IPS-20b (cell line): ENCODE results near the gene EIF2B1.

Experiments used
- H3K27ac ChIP-seq: one replicate; pipeline ENCODE4 v1.5.1; 2013; ENCODE audit warnings: low read length
- H3K27me3 ChIP-seq: 2 replicates; pipeline ENCODE4 v1.6.1; 2013; ENCODE audit warnings: mild to moderate bottlenecking, low read length, inconsistent platforms; ENCODE audit not compliant: insufficient read depth
- H3K36me3 ChIP-seq: 2 replicates; pipeline ENCODE4 v1.6.1; 2013; ENCODE audit warnings: low read depth, mild to moderate bottlenecking, inconsistent platforms, low read length, moderate library complexity; ENCODE audit not compliant: insufficient read depth
- H3K4me1 ChIP-seq: 2 replicates; pipeline ENCODE4 v1.6.1; 2013; ENCODE audit warnings: mild to moderate bottlenecking, control low read depth, inconsistent platforms, low read length, moderate library complexity; ENCODE audit not compliant: insufficient read depth
- H3K4me3 ChIP-seq: 2 replicates; pipeline ENCODE4 v1.5.1; 2013; ENCODE audit warnings: mild to moderate bottlenecking, low read length, inconsistent platforms
- H3K9ac ChIP-seq: 2 replicates; pipeline ENCODE4 v1.6.1; 2013; ENCODE audit warnings: low read depth, mild to moderate bottlenecking, inconsistent platforms, low read length, moderate library complexity
- H3K9me3 ChIP-seq: 2 replicates; pipeline ENCODE4 v1.6.1; 2013; ENCODE audit warnings: mild to moderate bottlenecking, low read depth, low read length, inconsistent platforms; ENCODE audit not compliant: insufficient read depth

EIF2B1 gene

DNA sequence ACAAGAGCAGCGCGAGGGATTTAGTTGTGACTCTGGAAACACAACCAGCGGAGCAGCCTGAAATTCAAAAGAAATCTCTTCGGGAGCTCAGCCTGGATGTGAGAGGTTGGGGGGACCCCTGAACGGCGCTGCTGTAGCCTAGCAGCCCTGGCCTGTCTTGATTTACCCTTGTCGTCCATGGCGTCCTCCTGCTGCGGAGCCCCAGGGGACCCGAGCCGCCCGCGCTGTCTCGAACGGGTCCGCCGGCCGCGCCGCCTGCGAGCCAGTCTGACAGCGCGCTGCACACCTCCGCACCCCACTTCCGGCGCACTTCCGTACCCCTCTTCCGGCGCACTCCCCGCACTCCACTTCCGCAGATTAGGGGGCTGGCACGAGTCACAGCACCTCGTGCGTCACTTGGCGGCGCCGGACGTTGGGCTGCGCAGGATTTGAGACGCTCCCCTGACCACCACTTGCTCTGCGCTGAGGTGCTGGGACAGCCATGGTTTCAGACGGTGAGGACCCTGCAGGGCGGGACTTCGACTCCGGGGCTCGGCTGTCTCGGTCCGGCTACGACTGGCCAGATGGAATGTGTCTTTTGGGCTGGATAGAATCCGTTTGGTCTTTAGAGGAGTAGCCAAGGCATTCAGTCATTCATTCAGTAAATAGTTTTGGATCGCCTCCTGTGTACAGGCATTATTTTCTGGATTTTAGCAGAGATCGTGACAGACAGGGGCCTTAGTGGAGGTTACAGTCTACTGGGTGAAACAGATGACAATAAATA, at the start of gene EIF2B1, which contains the start of gene GTF2H3:
Gene EIF2B1, minus strand, starts transcription at position 308 of the 763 bp plus-strand sequence. Its CDS starts 129 bp downstream, at position 179.
Gene GTF2H3, plus strand, starts transcription at position 451 of the 763 bp plus-strand sequence. Its CDS starts 31 bp downstream, at position 482.
- peaks cover 3% of the 10 kb centered on the region; the same call in 1 of the 2 replicates for H3K4me1 ChIP-seq
- peak within 1 kb of the TSS; percentile 35 for H3K27ac ChIP-seq
- no peaks in the 10 kb centered on the region for H3K9me3 ChIP-seq
- peak within 1 kb of the TSS; percentile 88 for H3K4me3 ChIP-seq
- H3K9ac ChIP-seq, result peak within 1 kb of the TSS; percentile 95
- peaks cover 27% of the 10 kb centered on the region for H3K36me3 ChIP-seq
- H3K27me3 ChIP-seq, result no peaks in the 10 kb centered on the region

DNA sequence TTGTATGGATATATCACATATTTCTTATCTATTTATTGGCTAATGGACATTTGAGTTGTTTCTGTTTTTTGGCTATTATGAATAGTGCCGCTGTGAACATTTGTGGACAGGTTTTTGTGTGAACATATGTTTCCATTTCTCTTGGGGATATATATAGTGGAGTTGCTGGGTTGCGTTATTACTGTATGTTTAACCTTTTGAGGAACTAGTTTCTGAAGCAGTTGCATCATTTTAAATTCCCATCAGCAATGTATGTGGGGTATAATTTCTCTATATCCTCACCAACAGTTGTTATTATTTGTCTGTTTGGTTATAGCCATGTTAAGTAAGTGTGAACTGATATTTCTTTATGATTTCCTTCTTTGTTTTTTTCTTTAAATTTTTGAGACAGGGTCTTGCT, 48.1 kb upstream of the EIF2B1 start:
- H3K4me3 ChIP-seq, result no peak overlapping the region
- no peaks in the 10 kb centered on the region for H3K27me3 ChIP-seq
- no peak overlapping the region for H3K27ac ChIP-seq
- 0 out of 2 replicates have a peak, but pooled peaks cover 5% of the 10 kb centered on the region for H3K36me3 ChIP-seq
- H3K9ac ChIP-seq, result no peak overlapping the region
- H3K4me1 ChIP-seq, result no peaks in the 10 kb centered on the region
- H3K9me3 ChIP-seq, result no peaks in the 10 kb centered on the region

DNA sequence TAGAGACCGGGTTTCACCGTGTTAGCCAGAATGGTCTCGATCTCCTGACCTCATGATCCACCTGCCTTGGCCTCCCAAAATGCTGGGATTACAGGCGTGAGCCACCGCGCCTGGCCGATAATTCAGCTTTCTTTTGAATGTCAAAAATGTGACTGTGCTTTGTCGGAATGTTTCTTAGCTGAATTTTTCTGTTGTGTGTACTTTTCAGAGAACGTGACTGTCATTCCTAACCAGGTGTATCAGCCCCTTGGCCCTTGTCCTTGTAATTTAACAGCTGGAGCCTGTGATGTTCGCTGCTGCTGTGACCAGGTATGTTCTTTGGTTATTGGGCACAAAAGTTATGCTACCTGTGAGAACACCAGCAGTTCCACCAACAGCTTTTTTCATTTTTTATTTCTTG, 45.5 kb upstream of the EIF2B1 start:
- H3K4me1 ChIP-seq, result no peaks in the 10 kb centered on the region
- no peak overlapping the region for H3K9ac ChIP-seq
- H3K9me3 ChIP-seq, result no peaks in the 10 kb centered on the region
- H3K27ac ChIP-seq, result no peak overlapping the region
- 0 out of 2 replicates have a peak, but pooled peaks cover 5% of the 10 kb centered on the region for H3K36me3 ChIP-seq
- H3K27me3 ChIP-seq, result no peaks in the 10 kb centered on the region
- H3K4me3 ChIP-seq, result no peak overlapping the region

DNA sequence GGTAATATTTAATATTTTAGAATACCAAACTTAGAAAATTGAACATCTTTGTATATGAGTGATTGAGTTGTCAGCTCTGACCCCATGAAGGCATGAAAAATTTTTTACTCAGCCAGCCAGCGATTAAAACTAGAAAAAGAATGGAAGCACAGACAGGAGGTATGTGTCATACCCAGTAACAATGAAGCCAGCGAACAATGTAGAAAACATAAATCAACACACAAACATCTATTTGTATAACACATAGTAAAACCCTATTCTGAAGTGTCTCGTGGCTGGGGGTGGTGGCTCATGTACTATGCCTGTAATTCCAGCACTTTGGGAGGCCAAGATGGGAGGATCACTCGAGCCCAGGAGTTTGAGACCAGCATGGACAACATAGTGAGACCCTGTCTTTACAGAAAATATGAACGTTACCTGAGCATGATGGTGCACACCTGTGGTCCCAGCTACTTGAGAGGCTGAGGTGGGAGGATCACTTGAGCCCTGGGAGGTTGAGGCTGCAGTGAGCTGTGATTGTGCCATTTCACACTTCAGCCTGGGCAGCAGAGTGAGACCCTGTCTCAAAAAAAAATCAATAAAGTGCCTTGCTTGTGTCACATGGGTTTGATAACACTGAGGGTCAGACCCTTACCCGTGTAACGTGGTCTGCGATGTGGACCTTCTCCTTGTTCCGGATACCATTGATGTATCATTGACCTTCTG, 43.3 kb upstream of the EIF2B1 start:
- Histone ChIP-seq H3K4me1 (no peaks in the 10 kb centered on the region), H3K27ac (no peak overlapping the region), H3K4me3 (no peak overlapping the region), H3K27me3 (no peaks in the 10 kb centered on the region), H3K36me3 (0 out of 2 replicates have a peak, but pooled peaks cover 5% of the 10 kb centered on the region), H3K9me3 (no peaks in the 10 kb centered on the region), H3K9ac (no peak overlapping the region)

DNA sequence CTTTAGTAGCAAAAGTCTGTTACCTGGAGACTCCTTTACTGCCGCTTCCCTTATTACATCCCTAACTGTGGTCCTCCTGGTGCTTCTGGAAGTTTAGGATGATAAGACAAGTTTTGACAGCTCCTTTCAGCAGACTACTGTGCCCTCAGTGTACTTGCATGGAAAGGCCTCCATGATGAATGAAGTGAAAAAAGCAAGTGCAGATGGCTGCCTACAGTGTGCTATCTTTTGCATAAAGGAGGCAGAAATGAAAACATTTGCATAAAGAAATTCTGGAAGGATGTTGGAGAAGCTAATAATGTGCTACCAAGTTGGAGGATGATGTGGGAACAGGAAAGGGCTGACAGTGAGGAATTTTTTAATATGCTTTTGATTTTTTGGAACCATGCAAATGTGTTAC, 42.0 kb upstream of the EIF2B1 start:
- Histone ChIP-seq H3K27ac (no peak overlapping the region), H3K9ac (no peak overlapping the region), H3K27me3 (no peaks in the 10 kb centered on the region), H3K9me3 (no peaks in the 10 kb centered on the region), H3K4me3 (no peak overlapping the region), H3K4me1 (no peaks in the 10 kb centered on the region), H3K36me3 (0 out of 2 replicates have a peak, but pooled peaks cover 5% of the 10 kb centered on the region)

DNA sequence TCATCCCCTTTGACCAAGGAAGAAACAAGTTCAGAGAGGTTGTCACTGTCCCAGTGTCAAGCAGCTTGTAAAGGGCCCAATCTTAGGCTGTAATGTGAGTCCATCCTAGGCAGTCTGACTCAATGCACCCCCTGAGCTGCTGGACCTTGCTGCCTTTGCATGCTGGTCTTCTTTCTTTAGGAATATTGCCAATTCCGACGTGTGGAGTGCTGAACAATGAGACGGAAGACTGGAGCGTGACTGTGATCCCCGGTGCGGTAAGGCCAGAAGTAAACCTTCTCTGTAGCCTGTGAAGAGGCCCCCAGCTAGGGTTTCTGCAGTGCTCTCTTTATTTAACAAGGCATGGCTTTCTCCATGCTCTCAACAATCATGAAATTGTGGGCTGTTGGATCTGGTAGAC, 38.4 kb upstream of the EIF2B1 start:
- Histone ChIP-seq H3K36me3 (no peaks in the 10 kb centered on the region), H3K9ac (no peak overlapping the region), H3K4me3 (peak overlapping the region; percentile 75), H3K9me3 (no peaks in the 10 kb centered on the region), H3K27me3 (no peaks in the 10 kb centered on the region), H3K27ac (no peak overlapping the region), H3K4me1 (no peaks in the 10 kb centered on the region)

DNA sequence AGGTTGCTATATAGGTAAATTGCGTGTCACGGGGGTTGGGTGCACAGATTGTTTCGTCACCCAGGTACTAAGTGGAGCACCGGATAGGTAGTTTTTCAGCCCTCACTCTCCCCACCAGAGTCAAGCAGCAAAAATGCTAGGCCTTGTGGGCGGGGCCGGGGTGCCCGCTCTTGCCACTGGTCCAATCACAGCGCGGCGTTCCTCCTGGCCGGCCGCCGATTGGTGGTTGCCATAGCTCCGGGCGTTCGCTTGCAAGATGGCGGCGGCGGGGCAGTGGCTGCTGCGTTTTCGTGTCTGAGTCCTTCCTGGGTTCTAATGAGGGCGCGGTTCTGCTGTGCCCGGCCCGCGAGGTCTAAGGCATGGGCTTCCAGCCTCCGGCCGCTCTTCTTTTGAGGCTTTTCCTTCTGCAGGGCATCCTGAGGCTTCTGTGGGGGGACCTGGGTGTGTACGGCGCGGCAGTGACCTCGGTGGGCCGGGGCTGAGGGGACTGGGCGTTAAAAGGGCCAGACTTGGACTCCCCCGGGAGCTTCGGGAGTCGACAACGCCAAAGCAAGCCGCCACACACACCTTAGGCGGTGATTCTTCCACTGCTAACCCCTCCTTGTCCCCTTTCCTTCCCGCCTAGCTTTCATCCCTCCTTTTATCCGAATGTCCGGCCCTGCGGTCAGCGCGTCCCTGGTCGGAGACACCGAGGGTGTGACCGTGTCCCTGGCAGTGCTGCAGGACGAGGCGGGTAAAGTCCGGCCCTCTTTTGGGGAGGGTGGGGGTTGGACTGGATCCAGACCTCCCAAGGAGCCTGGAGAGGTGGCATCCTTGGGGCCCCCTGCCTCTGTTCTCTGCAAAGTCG, 37.6 kb upstream of the EIF2B1 start, which contains the start of gene TCTN2:
Gene TCTN2, plus strand, starts transcription at position 232 of the 847 bp plus-strand sequence. Its CDS starts 128 bp downstream, at position 360.
- Histone ChIP-seq H3K27me3 (no peaks in the 10 kb centered on the region), H3K9ac (peak within 1 kb of the TSS; percentile 63; the same call in 1 of the 2 replicates)

DNA sequence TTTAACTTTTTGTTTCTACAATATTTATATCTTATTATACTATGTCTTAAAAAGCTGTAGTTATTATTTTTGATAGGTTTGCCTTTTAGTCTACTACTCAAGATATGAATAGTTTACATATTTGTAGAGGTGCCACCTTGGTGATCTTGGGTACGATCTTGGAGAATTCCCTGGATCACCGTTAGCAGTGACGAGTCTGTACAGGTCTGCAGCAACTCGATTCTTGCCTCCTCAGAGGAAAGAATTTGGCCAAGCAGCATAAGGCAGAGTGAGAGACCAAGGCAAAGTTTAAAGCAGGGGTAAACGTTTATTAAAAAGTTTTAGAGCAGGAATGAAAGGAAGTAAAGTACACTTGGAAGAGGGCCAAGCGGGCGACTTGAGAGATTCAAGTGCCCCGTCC, 34.3 kb upstream of the EIF2B1 start:
- Histone ChIP-seq H3K9ac (no peak overlapping the region), H3K36me3 (peaks cover 4% of the 10 kb centered on the region; the same call in 1 of the 2 replicates), H3K4me1 (no peaks in the 10 kb centered on the region), H3K27me3 (no peaks in the 10 kb centered on the region), H3K27ac (no peak overlapping the region), H3K9me3 (no peaks in the 10 kb centered on the region), H3K4me3 (no peak overlapping the region)

More for the DNA sequence above, 37.6 kb upstream of the EIF2B1 start, which contains the start of gene TCTN2:
- no peaks in the 10 kb centered on the region for H3K4me1 ChIP-seq
- H3K27ac ChIP-seq, result no peak within 1 kb of the TSS
- H3K4me3 ChIP-seq, result peak within 1 kb of the TSS; percentile 75
- H3K9me3 ChIP-seq, result no peaks in the 10 kb centered on the region
- no peaks in the 10 kb centered on the region for H3K36me3 ChIP-seq

DNA sequence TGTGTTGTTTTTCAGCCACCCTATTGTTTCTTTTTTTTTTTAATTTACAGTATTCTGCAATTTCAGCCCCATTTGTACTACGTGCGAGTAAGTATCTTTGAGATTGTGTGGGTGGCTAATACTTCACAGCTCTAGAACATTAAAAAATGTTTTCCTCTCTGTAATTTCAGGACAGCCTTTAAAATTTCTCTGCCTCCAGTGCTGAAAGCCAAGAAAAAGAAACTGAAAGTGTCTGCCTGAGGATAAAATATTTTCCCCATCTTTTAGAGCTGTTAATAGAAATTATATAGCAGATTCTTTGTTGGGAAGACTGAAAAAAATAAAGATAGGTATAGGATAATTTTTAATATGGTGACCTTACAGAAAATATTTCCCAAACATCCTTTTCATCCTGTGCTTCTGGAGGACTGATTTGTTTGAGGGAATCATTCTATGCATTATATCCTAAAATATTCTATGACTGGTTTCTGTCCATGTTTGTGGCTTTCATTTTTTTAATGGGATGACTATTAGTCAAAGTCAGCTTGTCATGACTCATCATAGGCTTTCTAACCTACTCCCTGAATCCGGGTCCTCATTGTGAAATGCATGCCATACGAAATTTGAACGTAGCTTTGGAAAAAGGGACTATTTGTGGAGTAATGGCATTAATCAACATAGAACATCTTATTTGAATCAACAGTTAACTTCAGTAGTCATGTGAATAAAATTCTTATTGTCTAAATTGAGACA, 26.7 kb upstream of the EIF2B1 start:
- no peak overlapping the region for H3K27ac ChIP-seq
- H3K9ac ChIP-seq, result no peak overlapping the region

DNA sequence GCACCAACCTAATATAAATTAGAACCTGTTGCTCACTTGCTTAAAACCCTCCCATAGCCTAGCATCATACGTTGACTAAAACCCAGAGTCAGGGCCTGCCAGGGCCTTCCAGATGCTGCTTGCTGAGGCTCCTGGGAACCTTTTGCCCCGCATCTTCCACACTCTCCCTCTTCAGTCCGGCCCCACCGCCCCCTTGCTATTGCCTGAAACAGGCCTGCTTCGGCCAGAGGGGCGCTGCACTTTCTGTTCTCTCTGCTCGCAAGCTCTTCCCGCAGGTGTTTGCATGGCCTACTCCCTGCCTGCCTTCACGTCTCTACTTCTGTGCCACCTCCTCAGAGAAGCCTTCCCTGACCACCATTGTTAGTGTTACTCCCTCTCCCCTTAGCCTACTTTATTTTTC, 23.7 kb upstream of the EIF2B1 start:
- Histone ChIP-seq H3K4me1 (no peaks in the 10 kb centered on the region), H3K9ac (no peak overlapping the region), H3K27me3 (no peaks in the 10 kb centered on the region), H3K36me3 (peaks cover 64% of the 10 kb centered on the region), H3K4me3 (no peak overlapping the region), H3K27ac (no peak overlapping the region), H3K9me3 (no peaks in the 10 kb centered on the region)

More for the DNA sequence above, 26.7 kb upstream of the EIF2B1 start:
- H3K36me3 ChIP-seq, result peaks cover 44% of the 10 kb centered on the region
- no peak overlapping the region for H3K4me3 ChIP-seq
- H3K9me3 ChIP-seq, result no peaks in the 10 kb centered on the region
- H3K4me1 ChIP-seq, result no peaks in the 10 kb centered on the region
- no peaks in the 10 kb centered on the region for H3K27me3 ChIP-seq
